ENCODE data around the gene HS6ST1.

HS6ST1 gene

GRCh38 chr2:128241896-128242295 lies 76.8 kb downstream of the HS6ST1 start:
- no peak for DNase-seq (ENCODE audit: low read depth in 2 of 2)

DNA sequence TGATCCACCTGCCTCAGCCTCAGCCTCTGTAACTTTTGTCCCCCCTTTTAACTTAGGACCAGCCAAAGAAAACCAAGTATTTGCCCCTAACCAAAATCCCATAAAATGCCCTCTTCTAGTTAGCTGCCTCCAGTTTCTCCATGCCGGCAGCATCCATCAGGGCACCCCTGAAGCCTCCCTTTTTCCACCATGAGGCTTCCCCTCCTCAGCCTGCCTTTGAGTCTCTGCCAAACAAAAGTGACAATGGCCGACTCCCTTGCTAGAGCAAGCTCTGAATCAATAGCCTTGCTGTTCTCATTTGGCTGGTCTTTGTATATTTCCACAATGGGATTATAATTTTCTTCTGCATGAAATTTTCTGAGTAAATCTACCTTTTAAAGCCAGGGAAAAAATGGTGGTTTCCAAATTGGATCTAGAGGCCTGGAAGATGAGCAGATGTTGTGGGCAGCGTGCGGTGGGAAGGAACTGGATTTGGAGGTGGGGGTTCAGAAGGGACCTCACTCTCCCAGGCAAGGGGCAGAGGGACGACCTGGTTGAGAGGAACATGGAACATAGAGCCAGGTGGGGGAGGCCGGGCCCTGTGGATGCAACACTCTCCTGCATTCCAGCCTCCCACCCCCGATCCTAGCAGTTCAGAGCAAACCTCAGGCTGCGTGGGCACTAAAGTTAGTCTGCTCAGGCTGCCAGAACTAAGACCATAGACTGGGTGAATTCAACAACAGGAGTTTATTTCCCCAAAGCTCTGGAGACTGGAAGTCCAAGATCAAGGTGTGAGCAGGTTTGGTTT lies 80.6 kb downstream of the HS6ST1 start:
- no peak for DNase-seq (ENCODE audit: low read depth in 2 of 2)

- DNase-seq (ENCODE audit: low read depth in 2 of 2), result no peak
These were observed 81.6 kb downstream of the HS6ST1 start for GRCh38 chr2:128237081-128237534.

- DNase-seq (ENCODE audit: low read depth in 2 of 2), result no peak
These were observed 82.1 kb downstream of the HS6ST1 start for GRCh38 chr2:128236491-128237035.

GRCh38 chr2:128235581-128235980 lies 83.1 kb downstream of the HS6ST1 start:
- DNase-seq (ENCODE audit: low read depth in 2 of 2), result no peak

GRCh38 chr2:128234613-128235012 lies 84.1 kb downstream of the HS6ST1 start:
- DNase-seq (ENCODE audit: low read depth in 2 of 2), result no peak

GRCh38 chr2:128233790-128234395 lies 84.8 kb downstream of the HS6ST1 start:
- DNase-seq (ENCODE audit: low read depth in 2 of 2), result no peak

GRCh38 chr2:128232965-128233789 lies 85.5 kb downstream of the HS6ST1 start:
- peak; percentile 63 to 65 for DNase-seq (ENCODE audit: low read depth in 2 of 2)

DNA sequence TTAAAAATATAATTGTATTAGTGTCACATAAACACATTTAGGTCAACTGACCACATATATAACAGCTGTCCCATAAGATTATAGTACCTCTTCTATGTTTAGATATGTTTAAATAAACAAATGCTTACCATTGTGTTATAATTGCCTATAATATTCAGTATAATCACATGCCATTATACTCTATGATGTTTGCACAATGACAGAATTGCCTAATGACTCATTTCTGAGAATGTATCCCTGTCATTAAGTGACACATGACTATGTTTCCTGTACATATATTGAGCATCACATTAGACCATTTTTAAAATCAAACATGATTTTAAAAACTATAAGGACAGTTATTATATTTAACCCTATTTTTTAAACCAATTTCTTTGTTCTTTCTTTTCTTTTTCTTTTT lies 89.8 kb downstream of the HS6ST1 start:
- DNase-seq (ENCODE audit: low read depth in 2 of 2), result no peak

- no peak for DNase-seq (ENCODE audit: low read depth in 2 of 2)
These were observed 90.8 kb downstream of the HS6ST1 start for GRCh38 chr2:128227862-128228261.

- DNase-seq (ENCODE audit: low read depth in 2 of 2), result no peak
These were observed 98.8 kb downstream of the HS6ST1 start for GRCh38 chr2:128219891-128220290.

- no peak for DNase-seq (ENCODE audit: low read depth in 2 of 2)
These were observed 101.0 kb downstream of the HS6ST1 start for GRCh38 chr2:128217671-128218070.

- DNase-seq (ENCODE audit: low read depth in 2 of 2), result no peak
These were observed 102.6 kb downstream of the HS6ST1 start for GRCh38 chr2:128215897-128216642.
